HT1080 (cell line): ENCODE results near the gene KRT36. TPM values are rescaled to one million over a fixed set of nuclear protein-coding genes. Genes with fewer than 3 reads are reported as not detected.

Experiments
- DNase-seq: peaks from one replicate; pipeline ENCODE4 v3.0.0-alpha.2; 2015; ENCODE audit warnings: low read depth
- total RNA-seq: library from RNA; depleted of rRNA; stranded (reverse); fragments of >200 nt; shearing (Covaris generic); gene quantifications from 2 replicates; pipeline ENCODE4 v1.2.3, GENCODE V29; 2014

KRT36 gene
- total RNA-seq, 1 experiment from 2014 or later, result not detected

- DNase-seq, result no peak
Measured at GRCh38 chr17:41504246-41504977, 14.7 kb upstream of the KRT36 start.

GRCh38 chr17:41503202-41503601 is 13.5 kb upstream of the KRT36 start:
- no peak for DNase-seq

- DNase-seq, result peak; percentile 94
Measured at GRCh38 chr17:41500131-41500911, 10.6 kb upstream of the KRT36 start.

- peak; percentile 5 for DNase-seq
Measured at GRCh38 chr17:41499714-41500113, 10.0 kb upstream of the KRT36 start.

GRCh38 chr17:41498276-41498675 is 8.6 kb upstream of the KRT36 start:
- no peak for DNase-seq

- DNase-seq, result peak; percentile 90
Measured at GRCh38 chr17:41496803-41497484, 7.2 kb upstream of the KRT36 start.

- DNase-seq, result peak; percentile 39
Measured at GRCh38 chr17:41494524-41494923, 4.8 kb upstream of the KRT36 start.

GRCh38 chr17:41492771-41493170 is 3.1 kb upstream of the KRT36 start:
- peak; percentile 21 for DNase-seq

- DNase-seq, result peak; percentile 8
Measured at GRCh38 chr17:41492351-41492750, 2.6 kb upstream of the KRT36 start.

GRCh38 chr17:41491476-41491875 is 1.8 kb upstream of the KRT36 start:
- DNase-seq, result no peak

- DNase-seq, result no peak
Measured at GRCh38 chr17:41490000-41490990, 585 bp upstream of the KRT36 start.

GRCh38 chr17:41486809-41487530 is 2.7 kb downstream of the KRT36 start:
- DNase-seq, result no peak

- no peak for DNase-seq
Measured at GRCh38 chr17:41486316-41486715, 3.4 kb downstream of the KRT36 start.

GRCh38 chr17:41484920-41485904 is 4.5 kb downstream of the KRT36 start:
- no peak for DNase-seq

GRCh38 chr17:41483991-41484826 is 5.5 kb downstream of the KRT36 start:
- DNase-seq, result no peak

GRCh38 chr17:41483531-41483930 is 6.2 kb downstream of the KRT36 start:
- no peak for DNase-seq

- no peak for DNase-seq
Measured at GRCh38 chr17:41481036-41481435, 8.7 kb downstream of the KRT36 start, which contains the start of gene KRT35. TSS of gene KRT35 (minus strand) at chr17:41481151. CDS start at chr17:41481097, 54 bp downstream.

GRCh38 chr17:41480581-41480980 is 9.1 kb downstream of the KRT36 start:
- no peak for DNase-seq
